GM23338 (cell line): ENCODE results near the gene RMND1. TPM values are rescaled to one million over a fixed set of nuclear protein-coding genes. Genes with fewer than 3 reads are reported as not detected.
A peak's percentile ranks its signal among the peaks of the same experiment; 100 is the strongest.

Source experiments
- ATAC-seq: fragments of 200-7000 bp; cut with Tn5 transposase; 3 replicates; pipeline ENCODE4 v1.9.1; 2020
- DNase-seq: peaks from one replicate; pipeline ENCODE4 v3.0.0-alpha.2; 2015; ENCODE audit warnings: low spot score
- H2AFZ ChIP-seq: fragments of 200-600 bp; sonication (generic); 2 replicates; pipeline ENCODE4 v1.8.0; 2016; ENCODE audit warnings: antibody characterized with exemption, mild to moderate bottlenecking, moderate library complexity
- H3F3A ChIP-seq: fragments of 200-600 bp; sonication (generic); replicated peaks from 2 replicates; pipeline ENCODE4 v1.8.0; 2017; ENCODE audit warnings: antibody characterized with exemption, mixed run types, low read depth
- H3K27ac ChIP-seq: fragments of 200-600 bp; sonication (generic); 2 replicates; pipeline ENCODE4 v1.6.1; 2016; ENCODE audit warnings: low read depth
- H3K27me3 ChIP-seq: fragments of 200-600 bp; sonication (generic); 2 replicates; pipeline ENCODE4 v1.8.0; 2016; ENCODE audit warnings: mild to moderate bottlenecking, mixed run types, moderate library complexity; ENCODE audit not compliant: insufficient read depth
- H3K36me3 ChIP-seq: fragments of 200-600 bp; sonication (generic); 2 replicates; pipeline ENCODE4 v1.8.0; 2016; ENCODE audit warnings: mild to moderate bottlenecking; ENCODE audit not compliant: insufficient read depth
- H3K4me1 ChIP-seq: fragments of 200-600 bp; sonication (generic); 2 replicates; pipeline ENCODE4 v1.8.0; 2016; ENCODE audit warnings: mild to moderate bottlenecking, moderate library complexity; ENCODE audit not compliant: insufficient read depth
- H3K4me2 ChIP-seq: fragments of 200-600 bp; sonication (generic); 2 replicates; pipeline ENCODE4 v1.7.1; 2017; ENCODE audit warnings: mixed run types
- H3K4me3 ChIP-seq: fragments of 200-600 bp; sonication (generic); 2 replicates; pipeline ENCODE4 v1.6.1; 2016; ENCODE audit warnings: mixed run types
- H3K79me2 ChIP-seq: fragments of 200-600 bp; sonication (generic); replicated peaks from 2 replicates; pipeline ENCODE4 v1.8.0; 2017; ENCODE audit warnings: mild to moderate bottlenecking; ENCODE audit not compliant: insufficient read depth
- H3K9me2 ChIP-seq: fragments of 200-600 bp; sonication (generic); 2 replicates; pipeline ENCODE4 v1.8.0; 2017; ENCODE audit not compliant: insufficient read depth
- H4K20me1 ChIP-seq: fragments of 200-600 bp; sonication (generic); replicated peaks from 2 replicates; pipeline ENCODE4 v1.8.0; 2017; ENCODE audit warnings: mild to moderate bottlenecking; ENCODE audit not compliant: insufficient read depth
- H3K27ac Mint-ChIP-seq: 2 replicates; pipeline ENCODE4 v1.8.0; 2020; ENCODE audit warnings: inconsistent platforms, mild to moderate bottlenecking, moderate library complexity, mixed read lengths
- H3K27me3 Mint-ChIP-seq: 3 replicates; pipeline ENCODE4 v1.8.0; 2022; ENCODE audit warnings: low read depth, mild to moderate bottlenecking, moderate library complexity, mixed read lengths, inconsistent platforms; ENCODE audit not compliant: insufficient read depth, poor library complexity
- H3K36me3 Mint-ChIP-seq: 3 replicates; pipeline ENCODE4 v1.8.0; 2021; ENCODE audit warnings: low read depth, mild to moderate bottlenecking, inconsistent platforms, moderate library complexity, mixed read lengths
- H3K4me1 Mint-ChIP-seq: 3 replicates; pipeline ENCODE4 v1.8.0; 2020; ENCODE audit warnings: mild to moderate bottlenecking, inconsistent platforms, mixed read lengths
- H3K4me3 Mint-ChIP-seq: 3 replicates; pipeline ENCODE4 v1.8.0; 2021; ENCODE audit warnings: moderate library complexity, mild to moderate bottlenecking, inconsistent platforms, mixed read lengths
- H3K9me3 Mint-ChIP-seq: 3 replicates; pipeline ENCODE4 v1.8.0; 2020; ENCODE audit warnings: moderate library complexity, mild to moderate bottlenecking, inconsistent platforms, mixed read lengths
- CTCF ChIP-seq, 2 experiments: fragments of 200-600 bp in 1 of 2; sonication (generic) in 1 of 2; conservative IDR thresholded peaks; 2 replicates each; pipeline versions ENCODE4 v1.5.1 to v1.6.1; 2016 to 2017; ENCODE audit warnings: antibody characterized with exemption in 2 of 2, low read depth in 2 of 2, mild to moderate bottlenecking in 2 of 2, moderate library complexity in 1 of 2
- EZH2 ChIP-seq: fragments of 200-600 bp; sonication (generic); IDR thresholded peaks from one replicate; pipeline ENCODE4 v1.8.0; 2017; ENCODE audit warnings: antibody characterized with exemption, mild to moderate bottlenecking, low read depth; ENCODE audit not compliant: unreplicated experiment
- EZH2phosphoT487 ChIP-seq: fragments of 200-600 bp; sonication (generic); IDR thresholded peaks from one replicate; pipeline ENCODE4 v1.8.1; 2018; ENCODE audit warnings: antibody characterized with exemption; ENCODE audit not compliant: unreplicated experiment
- JUNB ChIP-seq: IDR thresholded peaks from one replicate; pipeline ENCODE4 v1.6.1; 2016; ENCODE audit warnings: antibody characterized with exemption; ENCODE audit not compliant: unreplicated experiment
- POLR2AphosphoS5 ChIP-seq: IDR thresholded peaks from 2 replicates; pipeline ENCODE4 v1.6.1; 2016; ENCODE audit warnings: antibody characterized with exemption, low read depth
- STAT1 ChIP-seq: IDR thresholded peaks from one replicate; pipeline ENCODE4 v1.6.1; 2016; ENCODE audit warnings: antibody characterized with exemption; ENCODE audit not compliant: unreplicated experiment
- ZNF114 ChIP-seq: fragments of 250-450 bp; sonication (Bioruptor Pico); IDR thresholded peaks from 2 replicates; pipeline ENCODE4 v1.5.0; 2020; ENCODE audit warnings: mild to moderate bottlenecking, moderate library complexity
- ZNF331 ChIP-seq: fragments of 250-450 bp; sonication (Bioruptor Pico); IDR thresholded peaks from 2 replicates; pipeline ENCODE4 v1.5.0; 2020; ENCODE audit warnings: low read depth, mild to moderate bottlenecking, moderate library complexity
- polyA plus RNA-seq: library from polyadenylated mRNA; unstranded; fragments of >200 nt; fragmentation: Nextera tagmentation; extraction: Ambion mirVana; gene quantifications from 2 replicates; pipeline ENCODE4 v1.2.1, GENCODE V29; 2016
- total RNA-seq: library from RNA; depleted of rRNA; stranded (reverse); fragments of >200 nt; shearing (Covaris generic); gene quantifications from 2 replicates; pipeline ENCODE4 v1.2.3, GENCODE V29; 2014
- TF ChIP-seq, protein P1 (sequence below): IDR thresholded peaks from 2 replicates; pipeline ENCODE4 v1.6.1; 2016; ENCODE audit warnings: antibody characterized with exemption

Gene RMND1
- total and polyA plus RNA-seq, 2 experiments from 2014 or later: 27.5 to 34.4 TPM

DNA sequence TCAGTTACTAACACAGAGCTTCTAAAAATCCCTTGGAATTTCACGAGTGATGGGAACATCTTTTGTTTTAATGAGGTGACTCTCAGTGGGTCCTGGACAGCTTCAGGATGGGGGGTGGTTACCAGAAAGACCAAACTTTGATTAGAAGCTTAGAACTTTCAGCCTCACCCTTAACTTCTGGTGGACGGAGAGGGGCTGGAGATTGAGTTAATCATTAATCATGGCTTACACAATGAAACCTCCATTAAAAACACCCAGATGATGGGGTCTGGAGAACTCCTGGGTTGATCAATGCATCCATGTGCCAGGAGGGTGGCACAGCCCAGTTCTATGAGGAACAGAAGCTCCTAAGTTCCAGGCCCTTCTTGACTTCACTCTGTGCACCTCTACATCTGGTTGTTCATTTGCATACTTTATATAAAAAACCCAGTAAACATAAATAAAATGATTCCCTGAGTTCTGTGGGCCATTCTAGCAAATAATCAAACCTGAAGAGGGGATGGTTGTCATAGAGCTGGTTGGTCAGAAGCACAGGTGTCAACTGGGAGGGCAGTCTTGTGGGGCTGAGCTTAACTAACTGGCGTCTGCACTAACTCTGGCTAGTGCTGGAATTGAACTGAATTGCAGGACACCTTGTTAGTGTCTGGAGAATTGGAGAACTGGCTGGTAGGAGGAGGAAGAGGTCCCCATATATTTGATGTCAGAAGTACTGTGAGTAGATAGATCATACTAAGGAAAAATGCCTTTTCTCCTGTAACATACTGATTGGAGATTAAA, 10.3 kb downstream of the RMND1 start:
- H4K20me1 ChIP-seq: peaks cover 35% of the 10 kb centered on the region
- no peak overlapping the region for H3K27ac ChIP-seq
- H3K9me2 ChIP-seq: no peaks in the 10 kb centered on the region
- Mint-ChIP-seq H3K4me1 (no peaks in the 10 kb centered on the region), H3K27ac (no peak overlapping the region), H3K27me3 (no peaks in the 10 kb centered on the region), H3K36me3 (peaks cover 19% of the 10 kb centered on the region; the same call in 2 of the 3 replicates), H3K4me3 (no peak overlapping the region), H3K9me3 (no peaks in the 10 kb centered on the region)
- H2AFZ ChIP-seq: no peak overlapping the region
- peaks cover 7% of the 10 kb centered on the region; the same call in 1 of the 2 replicates for H3K36me3 ChIP-seq
- peaks cover 98% of the 10 kb centered on the region for H3K79me2 ChIP-seq
- DNase-seq: no peak
- no peaks in the 10 kb centered on the region for H3K4me1 ChIP-seq
- H3F3A ChIP-seq: no peaks in the 10 kb centered on the region
- H3K4me2 ChIP-seq: no peak overlapping the region
- no peak for TF ChIP-seq STAT1
- ATAC-seq: no peak
- no peak overlapping the region for H3K4me3 ChIP-seq
- H3K27me3 ChIP-seq: no peaks in the 10 kb centered on the region

- peaks cover 30% of the 10 kb centered on the region for H4K20me1 ChIP-seq
- no peak overlapping the region for H3K27ac ChIP-seq
- no peaks in the 10 kb centered on the region for H3K9me3 Mint-ChIP-seq
- no peak overlapping the region for H3K27ac Mint-ChIP-seq
- H3K4me3 Mint-ChIP-seq: no peak overlapping the region
- H3K36me3 Mint-ChIP-seq: peaks cover 20% of the 10 kb centered on the region; the same call in 2 of the 3 replicates
- no peaks in the 10 kb centered on the region for H3K4me1 ChIP-seq
- TF ChIP-seq EZH2: no peak
- peak in 1 of 2 experiments; percentile 28; a peak in 2 of 4 replicates for TF ChIP-seq CTCF (conservative IDR thresholded peaks at IDR 0.05; ENCODE audit: low read depth in 2 of 2)
- DNase-seq (no peak), ATAC-seq (no peak)
- H3K4me3 ChIP-seq: no peak overlapping the region
- no peaks in the 10 kb centered on the region for H3K4me1 Mint-ChIP-seq
- no peak overlapping the region for H2AFZ ChIP-seq
- no peaks in the 10 kb centered on the region for H3K27me3 Mint-ChIP-seq
- H3K36me3 ChIP-seq: peaks cover 13% of the 10 kb centered on the region
- no peaks in the 10 kb centered on the region for H3F3A ChIP-seq
- no peaks in the 10 kb centered on the region for H3K9me2 ChIP-seq
- H3K4me2 ChIP-seq: no peak overlapping the region
- H3K27me3 ChIP-seq: no peaks in the 10 kb centered on the region
- H3K79me2 ChIP-seq: peaks cover 96% of the 10 kb centered on the region
Observed at GRCh38 chr6:151440930-151441329, 11.0 kb downstream of the RMND1 start.

DNA sequence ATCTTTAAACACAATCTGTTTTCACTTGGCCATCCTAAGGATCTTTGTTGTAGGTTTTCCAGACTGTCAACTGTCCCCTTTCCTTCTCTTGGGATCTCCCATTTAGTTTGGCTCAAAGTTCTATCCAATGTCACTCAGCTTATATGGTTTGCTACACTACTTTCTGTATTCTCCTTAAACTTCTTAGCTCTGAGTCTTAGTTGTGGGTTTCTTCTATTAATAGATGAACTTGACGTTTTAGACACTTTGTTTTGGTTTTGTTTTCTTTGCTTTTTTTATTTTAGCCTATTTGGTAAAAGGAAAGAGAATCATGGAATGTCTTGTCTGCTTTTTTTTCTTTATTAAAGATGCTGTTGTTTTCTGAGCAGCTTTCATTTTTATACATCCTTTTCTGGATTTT, 11.4 kb downstream of the RMND1 start:
- H3K27ac ChIP-seq: no peak overlapping the region
- H3K9me2 ChIP-seq: no peaks in the 10 kb centered on the region
- peaks cover 95% of the 10 kb centered on the region for H3K79me2 ChIP-seq
- H3F3A ChIP-seq: no peaks in the 10 kb centered on the region
- no peaks in the 10 kb centered on the region for H3K9me3 Mint-ChIP-seq
- H3K4me1 Mint-ChIP-seq: no peaks in the 10 kb centered on the region
- peaks cover 30% of the 10 kb centered on the region for H4K20me1 ChIP-seq
- peaks cover 18% of the 10 kb centered on the region for H3K36me3 ChIP-seq
- H2AFZ ChIP-seq: no peak overlapping the region
- H3K4me3 Mint-ChIP-seq: no peak overlapping the region
- ATAC-seq (no peak), DNase-seq (no peak)
- H3K27me3 ChIP-seq: no peaks in the 10 kb centered on the region
- H3K4me1 ChIP-seq: no peaks in the 10 kb centered on the region
- no peak overlapping the region for H3K27ac Mint-ChIP-seq
- H3K4me2 ChIP-seq: no peak overlapping the region
- H3K27me3 Mint-ChIP-seq: no peaks in the 10 kb centered on the region
- no peak overlapping the region for H3K4me3 ChIP-seq
- H3K36me3 Mint-ChIP-seq: peaks cover 23% of the 10 kb centered on the region; the same call in 2 of the 3 replicates
- TF ChIP-seq STAT1: no peak
- no peak for TF ChIP-seq JUNB
- TF ChIP-seq, protein P1, sequence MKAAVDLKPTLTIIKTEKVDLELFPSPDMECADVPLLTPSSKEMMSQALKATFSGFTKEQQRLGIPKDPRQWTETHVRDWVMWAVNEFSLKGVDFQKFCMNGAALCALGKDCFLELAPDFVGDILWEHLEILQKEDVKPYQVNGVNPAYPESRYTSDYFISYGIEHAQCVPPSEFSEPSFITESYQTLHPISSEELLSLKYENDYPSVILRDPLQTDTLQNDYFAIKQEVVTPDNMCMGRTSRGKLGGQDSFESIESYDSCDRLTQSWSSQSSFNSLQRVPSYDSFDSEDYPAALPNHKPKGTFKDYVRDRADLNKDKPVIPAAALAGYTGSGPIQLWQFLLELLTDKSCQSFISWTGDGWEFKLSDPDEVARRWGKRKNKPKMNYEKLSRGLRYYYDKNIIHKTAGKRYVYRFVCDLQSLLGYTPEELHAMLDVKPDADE: no peak
- no peak for TF ChIP-seq CTCF (conservative IDR thresholded peaks at IDR 0.05; ENCODE audit: low read depth in 2 of 2)
- no peak for TF ChIP-seq ZNF114 (CRISPR knock-in tag)
- TF ChIP-seq EZH2phosphoT487: no peak
- no peak for TF ChIP-seq POLR2AphosphoS5
- no peak for TF ChIP-seq ZNF331
